Heart left ventricle (tissue), 13 donors: Measurements from ENCODE around the gene AHCYL2.

Source experiments
- POLR2A ChIP-seq, 2 donors: fragments of 450-650 bp; IDR thresholded peaks; one replicate each; pipeline ENCODE4 v1.6.1; 2017; ENCODE audit warnings: antibody characterized with exemption in 2 of 2, mild to moderate bottlenecking in 2 of 2, moderate library complexity in 2 of 2
- TF ChIP-seq, protein P1 (sequence below), 12 donors: fragments of 200-600 bp; sonication (generic) in 4 of 12; IDR thresholded peaks; one replicate each; pipeline versions ENCODE4 v1.5.0 to v1.8.0; 2018 to 2022; ENCODE audit warnings: antibody characterized with exemption in 12 of 12, mild to moderate bottlenecking in 5 of 12
- donor health status: ischemic (EF 13 %, LVEDD 7.1; RV severe dilation, severe dysfunction).
- donor health status: DM: no; HTN: yes; CAD: no.
- donor health status: DM: no; HTN: no; CAD: no.
- donor health status: ischemic (EF 25% LVEDD 6.9; RV normal size, moderate dysfunction).
- donor health status: ischemic (EF 25% LVEDD 5.7; RV mildly dilated, moderate dysfunction).
- donor health status: ischemic (EF 35%, LVEDD 5.7; RV mildly dilated, moderate dysfunction).
- donor health status: nonischemic (EF 11% LVEDD 7.7; RV severe dilation, severe dysfunction).
- donor health status: DM: yes; HTN: yes; CAD: no.
- donor health status: PGD.
- donor health status: ischemic (EF 29% LVEDD 5.4; RV normal size, mild dysfunction).
- donor health status: nonischemic (EF 23%, LVEDD 6.1; RV moderate dilation, normal function).

DNA sequence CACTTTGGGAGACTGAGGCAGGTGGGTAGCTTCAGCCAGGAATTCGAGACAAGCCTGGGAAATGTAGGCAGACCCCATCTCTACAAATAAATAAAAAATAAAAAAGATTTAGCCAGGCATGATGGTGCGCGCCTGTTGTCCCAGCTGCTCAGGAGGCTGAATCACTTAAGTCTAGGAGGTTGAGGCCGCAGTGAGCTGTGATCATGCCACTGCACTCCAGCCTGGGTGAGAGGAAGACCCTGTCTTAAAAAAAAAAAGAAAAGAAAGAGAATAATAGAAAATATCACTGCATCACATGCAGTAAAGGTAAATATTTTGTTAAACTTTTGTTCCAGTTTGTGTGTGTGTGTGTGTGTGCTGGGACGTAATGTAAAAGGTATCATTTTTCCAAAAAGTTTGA, 212.4 kb downstream of the AHCYL2 start:
- TF ChIP-seq, protein P1, sequence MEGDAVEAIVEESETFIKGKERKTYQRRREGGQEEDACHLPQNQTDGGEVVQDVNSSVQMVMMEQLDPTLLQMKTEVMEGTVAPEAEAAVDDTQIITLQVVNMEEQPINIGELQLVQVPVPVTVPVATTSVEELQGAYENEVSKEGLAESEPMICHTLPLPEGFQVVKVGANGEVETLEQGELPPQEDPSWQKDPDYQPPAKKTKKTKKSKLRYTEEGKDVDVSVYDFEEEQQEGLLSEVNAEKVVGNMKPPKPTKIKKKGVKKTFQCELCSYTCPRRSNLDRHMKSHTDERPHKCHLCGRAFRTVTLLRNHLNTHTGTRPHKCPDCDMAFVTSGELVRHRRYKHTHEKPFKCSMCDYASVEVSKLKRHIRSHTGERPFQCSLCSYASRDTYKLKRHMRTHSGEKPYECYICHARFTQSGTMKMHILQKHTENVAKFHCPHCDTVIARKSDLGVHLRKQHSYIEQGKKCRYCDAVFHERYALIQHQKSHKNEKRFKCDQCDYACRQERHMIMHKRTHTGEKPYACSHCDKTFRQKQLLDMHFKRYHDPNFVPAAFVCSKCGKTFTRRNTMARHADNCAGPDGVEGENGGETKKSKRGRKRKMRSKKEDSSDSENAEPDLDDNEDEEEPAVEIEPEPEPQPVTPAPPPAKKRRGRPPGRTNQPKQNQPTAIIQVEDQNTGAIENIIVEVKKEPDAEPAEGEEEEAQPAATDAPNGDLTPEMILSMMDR (IDR thresholded peaks at IDR 0.05) = no peak
- no peak for TF ChIP-seq POLR2A (IDR thresholded peaks at IDR 0.05)
